Cardiac fibroblast (primary cell): Measurements from ENCODE around the gene GPR161.
A peak's percentile ranks its signal among the peaks of the same experiment; 100 is the strongest.

ENCODE experiments used
- DNase-seq, 2 donors: peaks; one replicate each; pipeline versions ENCODE4 v3.0.0 to v3.0.0-alpha.2; 2010; ENCODE audit warnings: low read depth in 2 of 2
- H3K4me3 ChIP-seq, 2 donors: replicated peaks in 1 of 2; 1 replicate in 1 of 2; 2 replicates in 1 of 2; pipeline ENCODE4 v1.5.1; 2011; ENCODE audit warnings: low read depth in 2 of 2, low read length in 2 of 2, mild to moderate bottlenecking in 2 of 2, moderate library complexity in 1 of 2
- TF ChIP-seq, protein P1 (sequence below): IDR thresholded peaks from one replicate; pipeline ENCODE4 v1.5.1; 2011; ENCODE audit warnings: low read depth, mild to moderate bottlenecking, low read length, inconsistent platforms

GPR161 gene

DNA sequence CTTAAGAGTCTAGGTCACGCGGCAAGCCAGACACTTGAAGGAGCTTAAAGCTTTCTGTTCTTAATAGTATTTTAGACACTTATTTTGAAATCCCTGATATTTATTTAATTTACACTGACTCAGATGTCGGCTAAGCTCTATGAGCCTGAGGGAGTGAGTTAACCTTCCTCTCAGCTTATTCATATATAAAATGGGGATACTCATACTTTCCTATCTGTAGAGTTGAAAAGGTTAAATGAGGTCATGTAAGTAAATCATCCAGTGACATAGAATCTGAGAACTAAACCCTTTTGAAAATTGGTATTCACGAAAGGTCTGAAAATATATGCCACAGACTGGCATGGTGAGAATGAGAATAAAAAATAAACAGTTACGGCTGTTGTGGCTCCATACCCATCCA lies 1.4 kb upstream of the GPR161 start:
- no peak overlapping the region for H3K4me3 ChIP-seq
- peak in 1 of 2 donors; percentile 24 for DNase-seq
- TF ChIP-seq, protein P1, sequence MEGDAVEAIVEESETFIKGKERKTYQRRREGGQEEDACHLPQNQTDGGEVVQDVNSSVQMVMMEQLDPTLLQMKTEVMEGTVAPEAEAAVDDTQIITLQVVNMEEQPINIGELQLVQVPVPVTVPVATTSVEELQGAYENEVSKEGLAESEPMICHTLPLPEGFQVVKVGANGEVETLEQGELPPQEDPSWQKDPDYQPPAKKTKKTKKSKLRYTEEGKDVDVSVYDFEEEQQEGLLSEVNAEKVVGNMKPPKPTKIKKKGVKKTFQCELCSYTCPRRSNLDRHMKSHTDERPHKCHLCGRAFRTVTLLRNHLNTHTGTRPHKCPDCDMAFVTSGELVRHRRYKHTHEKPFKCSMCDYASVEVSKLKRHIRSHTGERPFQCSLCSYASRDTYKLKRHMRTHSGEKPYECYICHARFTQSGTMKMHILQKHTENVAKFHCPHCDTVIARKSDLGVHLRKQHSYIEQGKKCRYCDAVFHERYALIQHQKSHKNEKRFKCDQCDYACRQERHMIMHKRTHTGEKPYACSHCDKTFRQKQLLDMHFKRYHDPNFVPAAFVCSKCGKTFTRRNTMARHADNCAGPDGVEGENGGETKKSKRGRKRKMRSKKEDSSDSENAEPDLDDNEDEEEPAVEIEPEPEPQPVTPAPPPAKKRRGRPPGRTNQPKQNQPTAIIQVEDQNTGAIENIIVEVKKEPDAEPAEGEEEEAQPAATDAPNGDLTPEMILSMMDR: no peak

DNA sequence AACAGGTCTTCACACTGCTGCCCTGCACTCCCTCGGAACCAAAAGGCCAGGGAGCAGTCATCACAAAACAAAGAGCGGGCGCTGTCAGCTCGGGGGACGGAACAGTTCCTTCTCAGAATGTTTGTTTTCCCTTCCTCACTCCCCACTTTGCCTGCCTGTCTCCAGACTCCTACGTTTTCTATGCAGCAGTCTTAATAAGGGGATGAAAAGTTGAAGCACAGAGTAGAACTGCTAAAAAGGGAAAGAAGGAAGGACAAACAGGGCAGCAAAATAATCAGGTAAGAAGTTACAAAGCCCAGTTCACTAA lies 738 bp upstream of the GPR161 start:
- peak overlapping the region; percentile 82 to 84 for H3K4me3 ChIP-seq
- TF ChIP-seq, protein P1: no peak
- no peak for DNase-seq

DNA sequence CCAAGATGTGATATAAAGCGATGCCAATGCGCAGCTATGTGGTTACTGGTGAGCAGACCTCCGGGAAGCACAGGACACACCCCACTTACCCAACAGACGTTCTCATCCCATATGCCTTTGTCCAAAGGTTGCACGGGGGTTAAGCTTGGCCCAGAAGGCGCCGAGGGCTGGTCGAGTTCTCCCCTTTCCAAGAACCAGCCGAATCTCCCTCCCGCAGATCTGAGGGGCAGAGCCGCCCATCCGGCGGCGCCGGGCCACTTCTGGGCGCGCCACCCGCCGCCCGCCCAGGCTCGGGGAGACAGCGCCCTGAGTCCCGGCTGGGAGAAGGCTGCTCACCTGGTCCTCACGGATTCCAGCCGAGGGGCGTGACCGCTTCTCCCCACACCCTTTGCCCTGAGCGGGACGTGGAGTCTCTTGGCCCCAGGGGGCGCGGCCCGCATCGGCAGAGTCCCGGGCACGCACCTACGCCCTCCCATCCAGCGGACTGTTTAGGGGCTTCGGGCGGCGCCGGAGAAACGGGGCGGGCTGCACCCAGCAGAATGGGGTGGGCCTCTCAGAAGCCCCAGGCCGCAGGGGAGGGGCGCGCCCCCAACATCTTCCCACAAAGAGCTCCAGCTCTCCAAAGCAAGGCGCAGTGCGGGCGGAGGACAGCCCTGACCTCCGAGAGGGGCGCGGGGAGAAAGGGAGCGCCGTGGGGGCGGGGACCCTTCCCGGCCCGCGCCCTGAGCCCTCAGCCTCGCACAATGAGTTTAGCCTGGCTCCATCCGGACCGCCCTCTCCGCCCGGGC lies 615 bp downstream of the GPR161 start:
- H3K4me3 ChIP-seq: peak overlapping the region; percentile 82 to 84
- TF ChIP-seq, protein P1: no peak
- DNase-seq: peak; percentile 40 to 43

DNA sequence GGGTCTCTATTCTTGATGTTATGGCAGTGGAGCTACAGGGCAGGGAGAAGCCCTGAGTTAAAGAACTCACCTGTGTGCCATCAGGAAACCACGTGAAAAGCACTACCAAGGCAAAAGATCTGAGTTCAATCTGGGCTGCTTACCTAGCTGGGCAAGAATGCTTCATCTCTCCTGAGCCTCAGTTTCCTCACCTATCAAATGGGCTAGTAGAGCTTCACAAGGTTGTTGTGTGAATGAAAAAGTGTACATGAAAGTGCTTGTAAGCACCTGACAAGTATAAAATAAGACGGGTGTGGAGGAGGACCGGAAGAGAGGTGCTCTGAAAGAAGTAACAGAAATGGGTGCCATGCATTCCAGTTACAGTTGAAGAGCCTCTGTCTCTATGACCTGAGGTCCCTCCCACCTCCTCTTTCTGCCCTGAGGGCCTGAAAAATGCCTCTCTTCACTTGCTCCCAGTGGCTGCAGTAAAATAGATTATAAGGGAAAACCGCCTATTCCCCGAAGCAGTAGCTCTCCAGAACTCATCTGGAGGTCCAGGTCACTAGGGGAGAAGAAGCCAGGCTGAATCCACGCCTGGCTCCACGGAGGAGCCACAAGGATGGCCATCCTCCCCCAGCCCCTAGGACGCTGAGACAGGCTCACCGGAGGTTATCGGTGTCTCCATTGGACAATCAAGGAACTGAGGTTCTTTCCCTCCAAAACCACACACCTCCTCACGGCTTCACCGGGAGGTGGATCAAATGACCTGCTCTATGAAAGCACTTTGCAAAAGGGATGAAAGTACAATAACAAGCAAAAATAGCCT lies 1.4 kb downstream of the GPR161 start:
- peak overlapping the region; percentile 82 to 84 for H3K4me3 ChIP-seq
- TF ChIP-seq, protein P1: no peak
- DNase-seq: no peak

DNA sequence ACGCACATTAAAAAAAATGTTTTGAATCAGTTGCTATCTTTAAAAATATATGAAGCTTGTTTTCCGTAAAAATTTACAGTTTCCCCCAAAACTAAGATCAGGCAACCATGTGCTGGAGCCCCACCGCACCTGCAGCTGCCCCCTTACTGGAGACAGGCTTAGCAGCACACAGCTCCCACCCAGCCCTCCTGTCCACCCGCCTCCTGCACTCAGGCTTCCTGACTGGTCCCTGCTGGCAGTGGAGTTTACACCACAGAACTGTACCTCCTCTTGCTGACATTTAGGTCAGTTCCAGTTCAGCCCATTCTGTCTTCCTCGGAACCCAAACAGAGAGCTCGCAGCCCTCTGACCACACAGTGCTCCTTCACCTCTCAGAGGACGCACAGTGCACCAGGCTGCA lies 2.1 kb downstream of the GPR161 start:
- TF ChIP-seq, protein P1: no peak
- H3K4me3 ChIP-seq: no peak overlapping the region
- DNase-seq: no peak

DNA sequence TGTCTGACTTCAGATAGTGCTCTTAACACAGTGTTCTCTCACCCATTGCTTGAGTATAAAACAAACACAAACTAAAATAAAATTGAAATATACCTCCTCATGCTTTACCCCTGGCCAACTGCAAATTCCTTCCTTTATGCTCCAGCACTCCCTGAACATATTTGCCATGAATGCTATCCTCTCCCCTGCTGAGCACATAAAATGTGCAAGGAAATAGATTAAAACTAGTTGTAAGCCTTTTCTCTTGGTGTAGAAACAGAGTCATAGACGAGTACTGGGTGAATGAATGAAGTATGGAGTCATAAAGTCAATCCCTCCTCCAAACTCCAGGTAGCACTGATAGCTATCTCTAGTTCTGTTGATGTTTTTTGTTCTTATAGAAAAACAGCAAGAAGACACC lies 2.6 kb downstream of the GPR161 start:
- DNase-seq: no peak
- no peak overlapping the region for H3K4me3 ChIP-seq
- TF ChIP-seq, protein P1: no peak
